B cell (primary cell): ENCODE data around the gene SLC43A1. TPM values are rescaled to one million over a fixed set of nuclear protein-coding genes. Genes with fewer than 3 reads are reported as not detected.
A peak's percentile ranks its signal among the peaks of the same experiment; 100 is the strongest.

Source experiments
- ATAC-seq: fragments of 200-7000 bp; cut with Tn5 transposase; one replicate; pipeline ENCODE4 v1.10.0; 2021; ENCODE audit warnings: low read depth, mild to moderate bottlenecking, moderate number of reproducible peaks, moderate library complexity
- CTCF ChIA-PET: fragments of 350-600 bp; sonication (Branson Sonifier 250); formaldehyde crosslinking; loops from one replicate; lab custom pipeline; 2021; ENCODE audit warnings: antibody characterized with exemption, inconsistent platforms; lab: Charles Lee
- POLR2A ChIA-PET: fragments of 350-600 bp; sonication (Branson Sonifier 250); formaldehyde crosslinking; loops from one replicate; lab custom pipeline; 2021; ENCODE audit warnings: antibody characterized with exemption; lab: Charles Lee
- DNase-seq: peaks from one replicate; pipeline ENCODE4 v3.0.0; 2013
- H2AFZ ChIP-seq: 2 replicates; pipeline ENCODE4 v1.6.1; 2012; ENCODE audit warnings: mild to moderate bottlenecking, low read depth, low read length; ENCODE audit not compliant: insufficient read depth, poor library complexity, severe bottlenecking
- H3K27ac ChIP-seq, 2 donors: 1 replicate in 1 of 2; 2 replicates in 1 of 2; pipeline ENCODE4 v1.5.1; 2012 to 2013; ENCODE audit warnings: low read length in 2 of 2, mild to moderate bottlenecking in 2 of 2, moderate library complexity in 1 of 2
- H3K27me3 ChIP-seq, 4 experiments: fragments of 200-600 bp in 1 of 4; sonication (generic) in 1 of 4; replicated peaks in 1 of 4; 1 replicate in 2 of 4; 2 replicates in 2 of 4; pipeline versions ENCODE4 v1.6.1 to v1.7.0; 2013 to 2016; ENCODE audit warnings: low read length in 3 of 4, mild to moderate bottlenecking in 2 of 4, mixed read lengths in 1 of 4, moderate library complexity in 1 of 4; ENCODE audit not compliant: insufficient read depth in 4 of 4, control insufficient read depth in 3 of 4; ENCODE audit errors: control extremely low read depth in 1 of 4
- H3K36me3 ChIP-seq, 2 experiments: replicated peaks in 1 of 2; 1 replicate in 1 of 2; 2 replicates in 1 of 2; pipeline versions ENCODE4 v1.6.1 to v1.7.1; 2013; ENCODE audit warnings: low read length in 1 of 2; ENCODE audit not compliant: insufficient read depth in 2 of 2, control insufficient read depth in 1 of 2; ENCODE audit errors: control extremely low read depth in 1 of 2, extremely low read depth in 1 of 2
- H3K4me1 ChIP-seq, 2 donors: fragments of 200-600 bp in 1 of 2; sonication (generic) in 1 of 2; 1 replicate in 1 of 2; 2 replicates in 1 of 2; pipeline versions ENCODE4 v1.5.1 to v1.6.1; 2013 to 2017; ENCODE audit warnings: low read length in 2 of 2; ENCODE audit not compliant: control insufficient read depth in 2 of 2, insufficient read depth in 2 of 2
- H3K4me2 ChIP-seq: replicated peaks from 2 replicates; pipeline ENCODE3; 2012; ENCODE audit warnings: mild to moderate bottlenecking, low read depth, low read length; ENCODE audit not compliant: poor library complexity, severe bottlenecking
- H3K4me3 ChIP-seq, 5 experiments: fragments of 200-600 bp in 1 of 5; sonication (generic) in 1 of 5; 1 replicate in 3 of 5; 2 replicates in 2 of 5; pipeline versions ENCODE4 v1.5.1 to v1.7.0; 2011 to 2016; ENCODE audit warnings: low read length in 4 of 5, mild to moderate bottlenecking in 4 of 5, low read depth in 2 of 5, control low read depth in 1 of 5, moderate library complexity in 1 of 5; ENCODE audit not compliant: insufficient read depth in 1 of 5; ENCODE audit errors: control extremely low read depth in 1 of 5, extremely low read depth in 1 of 5
- H3K79me2 ChIP-seq: fragments of 200-600 bp; sonication (generic); one replicate; pipeline ENCODE4 v1.6.0; 2016; ENCODE audit warnings: low read length; ENCODE audit not compliant: control insufficient read depth, insufficient read depth
- H3K9ac ChIP-seq: fragments of 200-600 bp; sonication (generic); 2 replicates; pipeline ENCODE4 v1.6.1; 2017; ENCODE audit warnings: mild to moderate bottlenecking, low read length, moderate library complexity
- H3K9me3 ChIP-seq, 3 donors: one replicate each; pipeline versions ENCODE4 v1.6.1 to v1.7.1; 2013; ENCODE audit warnings: low read length in 2 of 3; ENCODE audit not compliant: control insufficient read depth in 2 of 3, insufficient read depth in 1 of 3; ENCODE audit errors: control extremely low read depth in 1 of 3
- H4K20me1 ChIP-seq: 2 replicates; pipeline ENCODE4 v1.6.0; 2012; ENCODE audit warnings: mild to moderate bottlenecking, low read length; ENCODE audit not compliant: insufficient read depth, control insufficient read depth, poor library complexity, severe bottlenecking
- H3K27ac Mint-ChIP-seq: one replicate; pipeline ENCODE4 v1.8.0; 2021; ENCODE audit warnings: mixed read lengths
- H3K27me3 Mint-ChIP-seq: one replicate; pipeline ENCODE4 v1.8.0; 2021; ENCODE audit warnings: mixed read lengths
- H3K4me1 Mint-ChIP-seq: one replicate; pipeline ENCODE4 v1.8.0; 2021; ENCODE audit warnings: mixed read lengths
- H3K4me3 Mint-ChIP-seq: one replicate; pipeline ENCODE4 v1.8.0; 2021; ENCODE audit warnings: mixed read lengths
- H3K9me3 Mint-ChIP-seq: one replicate; pipeline ENCODE4 v1.8.0; 2022; ENCODE audit warnings: mixed read lengths; ENCODE audit not compliant: insufficient read depth
- CTCF ChIP-seq: fragments of 200-600 bp; IDR thresholded peaks from one replicate; pipeline ENCODE4 v1.8.0; 2022; ENCODE audit warnings: antibody characterized with exemption, mild to moderate bottlenecking
- EZH2 ChIP-seq: IDR thresholded peaks from 2 replicates; pipeline ENCODE4 v1.6.1; 2012; ENCODE audit warnings: borderline replicate concordance, low read depth, mild to moderate bottlenecking, moderate library complexity, low read length; ENCODE audit not compliant: insufficient read depth, poor library complexity, severe bottlenecking
- WGBS: methylation state at CpG from one replicate; pipeline ENCODE4 v1.1.5; 2013; ENCODE audit warnings: missing lambda C conversion rate; ENCODE audit not compliant: insufficient coverage; 5-methylcytosine and 5-hydroxymethylcytosine counted together
- intact Hi-C: fragments of 100-400 bp; cut with micrococcal nuclease; formaldehyde crosslinking; loops from one replicate; pipeline ENCODE4 v1.10.0; 2022
- polyA plus RNA-seq: library from polyadenylated mRNA; depleted of rRNA; stranded (reverse); fragments of >200 nt; gene quantifications from 2 replicates; pipeline ENCODE4 v1.2.3, GENCODE V29; 2012
- total RNA-seq, 2 donors: library from RNA; stranded (reverse); fragments of 120-200 nt in 1 of 2; gene quantifications; 1 replicate in 1 of 2; 2 replicates in 1 of 2; pipeline versions ENCODE4 v1.2.3 to v1.2.4, GENCODE V29; 2013 to 2022

Gene SLC43A1
- total and polyA plus RNA-seq, 2 donors (not counting 1 experiment from before 2014, with no cell fraction given) = 3.7 to 6.4 TPM

- peak within 1 kb of the TSS; percentile 23 for H3K27ac Mint-ChIP-seq
- peak within 1 kb of the TSS in 4 of 5 experiments; percentile 12 to 63 (median 46) for H3K4me3 ChIP-seq
Measured at GRCh38 chr11:57460022-57460757, 55.3 kb downstream of the SLC43A1 start, which contains the start of gene RTN4RL2. Gene RTN4RL2, plus strand, starts transcription at chr11:57460528. Its CDS starts 338 bp downstream, at chr11:57460866.

More at GRCh38 chr11:57460022-57460757, 55.3 kb downstream of the SLC43A1 start, which contains the start of gene RTN4RL2:
- Histone ChIP-seq H3K4me1 (peaks cover 37 to 41% of the 10 kb centered on the region in 2 donors), H3K79me2 (no peaks in the 10 kb centered on the region), H3K27me3 (peaks cover 0 to 51% (median 28%) of the 10 kb centered on the region in 4 experiments), H4K20me1 (peaks cover 12% of the 10 kb centered on the region), H3K36me3 (no peaks in the 10 kb centered on the region), H3K9me3 (peaks cover 0 to 16% (median 0%) of the 10 kb centered on the region in 3 donors), H3K9ac (peak within 1 kb of the TSS; percentile 62), H3K27ac (no peak within 1 kb of the TSS), H2AFZ (peak within 1 kb of the TSS; percentile 75), H3K4me2 (peak within 1 kb of the TSS; percentile 95)
- Mint-ChIP-seq H3K27me3 (peaks cover 38% of the 10 kb centered on the region), H3K9me3 (no peaks in the 10 kb centered on the region), H3K4me3 (peak within 1 kb of the TSS; percentile 78), H3K4me1 (peaks cover 29% of the 10 kb centered on the region)
- CTCF ChIA-PET = interaction anchor here (0.6 to 9.6 kb wide), 15 partner anchors 14 to 384 kb away, joined by 3 to 348 read pairs (median 9); partner anchors contain the start of genes SSRP1 and TIMM10
- TF ChIP-seq EZH2 (no peak), CTCF (no peak)
- ATAC-seq (peak; percentile 42), DNase-seq (peak; percentile 60)
- POLR2A ChIA-PET = interaction anchor here (0.6 to 0.7 kb wide), 2 partner anchors 68 to 69 kb away, joined by 4 to 6 read pairs; no protein-coding TSS in a partner anchor
- WGBS = under 1% methylated on average over 46 of the region's 66 CpGs
- intact Hi-C loops = no loop called here
